Stimulated activated naive CD4-positive, alpha-beta T cell treated with Interleukin-2 at 50 U/mL for 16 hours (primary cell): ENCODE measurements around the gene RIMBP2.
"Not testable (repeated sequence)": the region's sequence is repeated elsewhere in the genome, so short reads cannot be mapped to it uniquely, and the experiment has no call there.

Experiments
- DNase-seq: peaks from one replicate; lab custom pipeline; 2025; lab: John Stamatoyannopoulos, UW

Gene RIMBP2

DNA sequence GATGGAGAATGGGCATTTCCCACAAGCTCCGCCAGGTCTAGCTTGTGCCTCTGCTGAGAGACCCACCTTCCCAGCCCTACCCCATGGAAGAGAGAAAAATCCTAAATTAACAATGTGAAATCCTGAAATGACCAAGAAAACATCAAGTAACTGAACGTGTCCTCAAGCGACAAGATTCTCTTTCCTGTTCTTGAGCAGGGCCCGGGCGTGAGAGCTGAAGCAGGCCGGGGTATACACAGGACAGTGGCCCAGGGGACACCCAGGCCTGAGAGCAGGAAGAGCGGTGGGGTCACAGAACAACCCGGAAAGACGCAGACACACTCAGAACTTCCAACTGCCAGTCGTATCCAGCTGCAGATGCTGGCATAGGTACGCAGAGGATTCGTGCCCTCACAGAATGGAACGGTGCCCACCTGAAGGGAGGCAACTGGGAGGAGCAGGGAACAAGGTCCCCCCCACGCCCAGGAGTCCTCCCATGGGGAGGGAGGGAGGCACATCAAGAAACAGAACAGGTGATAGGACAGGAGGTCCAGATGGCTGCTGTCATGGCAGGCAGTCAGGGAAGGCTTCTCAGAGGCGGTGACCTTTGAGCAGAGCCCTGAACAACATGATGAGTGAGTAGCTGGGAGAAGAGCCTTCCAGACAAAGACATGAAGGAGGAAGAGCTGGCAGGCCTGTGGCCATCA lies 9.1 kb downstream of the RIMBP2 start:
- DNase-seq: no peak

DNA sequence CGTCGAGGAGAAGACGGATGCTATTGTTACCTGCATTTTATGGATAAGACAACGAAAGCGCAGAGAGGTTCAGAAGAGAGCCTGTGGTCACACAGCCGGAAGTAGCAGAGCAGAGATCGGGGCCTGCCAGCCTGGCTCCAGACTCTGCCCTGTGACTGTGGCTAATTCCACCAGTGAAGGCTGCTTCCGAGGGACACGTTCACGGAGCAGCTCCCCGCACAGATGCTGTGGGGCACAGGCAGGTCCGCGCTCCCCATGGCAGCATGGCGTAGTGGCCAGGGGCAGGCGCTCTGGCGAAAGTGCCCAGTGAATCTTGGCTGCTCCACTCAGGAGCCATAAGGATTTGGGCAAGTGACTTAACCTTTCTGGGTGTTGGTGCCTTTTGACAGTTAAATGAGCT lies 9.8 kb downstream of the RIMBP2 start:
- DNase-seq: no peak

DNA sequence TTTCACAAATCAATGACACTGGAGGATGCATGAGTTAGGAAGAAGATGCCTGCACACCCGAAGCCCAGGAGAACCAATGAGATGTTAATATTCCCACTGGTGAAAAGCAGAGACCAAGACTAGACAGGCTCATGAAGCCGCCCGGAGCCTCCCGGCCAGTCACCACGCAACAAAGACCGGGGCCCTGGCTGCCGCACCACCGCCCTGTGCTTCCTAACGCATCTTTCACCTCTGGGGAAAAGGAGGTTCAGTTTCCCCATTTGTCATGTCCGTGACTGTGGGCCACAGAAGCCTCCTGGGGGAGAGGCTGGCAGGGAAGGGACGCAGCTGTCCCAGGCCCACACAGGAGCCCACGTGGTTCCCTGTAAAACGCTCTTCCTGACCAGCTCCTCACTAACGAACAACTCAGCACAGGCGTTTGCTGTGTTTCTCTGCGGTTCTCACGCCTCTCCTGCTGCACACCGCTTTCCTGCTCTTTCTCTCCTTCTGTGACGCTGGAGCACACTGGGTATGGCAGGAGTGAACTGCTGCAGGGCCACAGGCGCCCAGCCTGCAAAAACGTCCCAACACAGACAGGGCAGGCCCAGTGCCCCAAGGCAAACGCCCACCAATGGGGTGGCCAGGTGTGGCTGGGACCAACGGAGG lies 10.8 kb downstream of the RIMBP2 start:
- no peak for DNase-seq

DNA sequence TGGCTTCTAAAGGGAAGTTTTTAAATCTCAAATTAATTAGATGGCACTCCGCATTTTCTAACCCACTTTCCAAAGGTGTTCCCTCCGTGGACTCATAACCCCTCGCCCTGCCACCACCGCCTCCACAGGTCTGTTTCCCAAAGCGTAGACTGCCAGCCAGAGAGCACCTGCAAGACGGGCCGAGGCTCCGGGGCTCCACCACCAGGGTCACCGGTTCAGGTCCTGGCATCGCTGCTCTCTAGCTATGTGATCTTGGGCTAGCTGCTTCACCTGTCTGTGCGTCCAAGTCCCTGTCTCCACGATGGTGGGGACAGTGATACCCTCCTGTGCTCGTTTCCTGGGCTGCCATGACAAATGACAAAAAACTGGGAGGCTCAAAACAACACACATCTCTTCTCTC lies 11.5 kb downstream of the RIMBP2 start:
- DNase-seq: no peak

DNA sequence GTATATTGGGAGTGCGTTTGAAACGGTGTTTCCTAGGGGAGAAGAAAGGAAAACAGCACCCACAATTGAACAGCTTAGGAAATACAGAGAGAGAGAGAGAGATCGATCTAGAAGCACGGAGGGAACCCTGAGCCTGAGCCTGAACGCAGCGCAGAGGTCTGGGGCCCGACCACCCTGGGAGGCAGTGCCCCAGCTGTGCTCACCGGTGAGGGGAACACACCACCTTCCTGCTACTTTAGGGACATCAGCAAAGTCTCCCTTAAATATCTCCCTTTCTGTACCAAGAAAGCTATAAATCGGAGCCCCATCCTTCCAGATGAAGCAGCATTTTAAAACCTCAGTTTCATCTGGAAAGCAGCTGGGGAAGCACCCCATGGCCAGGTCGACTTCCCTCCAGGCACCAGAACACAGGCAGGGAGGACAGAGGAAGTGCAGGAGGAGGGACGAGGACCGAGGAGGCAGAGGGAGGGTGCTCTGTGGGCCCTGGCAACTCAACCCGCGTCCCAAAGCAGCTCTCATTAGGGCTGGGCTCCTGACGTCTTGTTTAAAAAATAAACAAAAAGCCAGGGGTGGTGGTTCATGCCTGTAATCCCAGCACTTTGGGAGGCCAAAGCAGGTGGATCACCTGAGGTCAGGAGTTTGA lies 12.2 kb downstream of the RIMBP2 start:
- DNase-seq: no peak

DNA sequence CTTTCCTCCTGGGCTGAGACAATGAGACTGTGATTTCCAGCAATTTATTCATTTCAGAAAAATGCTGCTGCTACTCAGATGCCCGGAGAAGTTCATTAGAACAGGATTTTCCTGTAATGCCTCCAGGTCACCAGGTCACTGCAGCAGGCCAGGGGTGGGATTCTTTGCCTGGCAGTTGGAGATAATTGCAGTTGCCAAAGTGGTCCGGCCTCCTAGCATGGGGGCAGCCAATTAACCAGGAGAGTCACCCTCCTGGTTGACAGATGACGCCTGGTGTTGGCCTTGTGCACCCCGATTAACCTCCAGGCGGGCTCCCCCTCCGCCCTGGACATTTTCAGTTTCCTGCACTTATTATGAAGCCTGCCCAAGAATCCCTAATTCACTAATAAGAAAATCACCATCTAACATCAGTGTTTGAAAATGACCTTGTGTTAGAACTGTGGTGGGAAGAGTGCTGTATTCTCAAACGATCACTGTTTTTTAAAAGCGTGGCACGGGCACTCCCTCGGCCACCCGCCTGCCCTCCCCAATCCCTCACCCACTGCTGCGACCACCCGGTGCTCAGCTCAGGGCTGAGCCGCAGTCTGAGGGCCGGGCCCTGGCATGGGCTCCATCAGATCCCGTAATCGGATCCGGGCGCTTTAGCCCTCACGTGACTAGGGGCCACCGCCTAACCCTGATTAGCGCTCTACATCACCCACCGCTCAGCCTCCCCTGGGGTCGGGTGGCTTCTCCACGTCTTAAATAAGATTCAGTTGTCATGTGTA lies 12.9 kb downstream of the RIMBP2 start:
- no peak for DNase-seq

DNA sequence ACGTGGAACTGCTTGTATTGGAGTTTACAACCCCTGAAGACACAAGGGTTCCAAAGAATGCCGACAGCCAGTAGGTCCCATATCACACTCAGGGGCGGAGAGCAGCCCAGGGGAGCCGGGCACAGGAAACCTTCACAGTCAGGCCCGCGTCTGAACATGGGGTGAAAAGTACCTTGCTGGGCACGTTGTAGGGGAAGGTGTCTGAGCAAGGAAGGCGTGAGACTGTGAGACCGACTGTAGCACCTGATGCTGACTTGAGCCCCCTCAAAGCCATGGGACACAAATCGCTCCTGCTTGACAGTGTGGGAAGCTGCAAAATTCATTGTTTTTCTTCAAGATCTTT lies 14.7 kb downstream of the RIMBP2 start:
- DNase-seq: no peak

DNA sequence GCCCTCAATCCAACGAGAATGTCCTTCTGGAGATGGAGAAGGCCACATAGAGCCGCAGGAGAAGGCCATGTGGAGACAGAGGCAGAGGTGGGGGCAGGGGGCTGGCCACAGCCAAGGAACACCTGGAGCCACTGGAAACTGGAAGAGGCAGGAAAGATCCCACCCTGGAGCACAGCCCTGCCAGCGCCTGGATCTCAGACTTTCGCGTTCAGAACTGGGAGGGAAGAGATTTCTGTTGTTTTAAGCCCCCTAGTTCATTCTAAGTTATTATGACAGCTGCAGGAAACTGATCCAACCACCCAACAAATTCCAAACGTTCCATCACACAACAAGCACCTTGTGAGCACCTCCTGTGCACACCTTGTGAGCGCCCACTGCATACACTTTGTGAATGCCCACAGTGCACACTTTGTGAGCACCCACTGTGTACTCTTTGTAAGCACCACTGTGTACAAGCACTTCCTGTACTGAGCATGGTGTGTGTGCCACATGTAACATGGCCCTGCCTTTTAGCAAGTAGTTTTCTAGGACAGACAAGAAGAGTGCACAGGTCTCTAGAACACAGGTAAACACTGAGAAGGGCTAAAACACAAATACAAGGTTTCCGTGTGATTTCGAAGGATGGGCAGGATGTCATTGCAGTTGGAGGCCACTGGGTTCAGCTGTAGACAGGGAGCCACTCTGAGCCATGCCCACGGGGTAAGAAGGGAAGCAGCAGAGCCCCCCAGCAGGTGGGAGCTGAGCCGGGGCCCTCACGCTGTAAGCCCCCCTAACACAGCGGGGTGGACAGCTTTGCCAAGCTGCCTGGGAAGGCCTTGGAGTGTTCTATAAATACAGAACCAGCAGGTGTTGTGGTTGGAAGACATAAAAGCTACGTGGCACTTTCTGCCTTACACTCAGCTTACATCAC lies 15.4 kb downstream of the RIMBP2 start:
- DNase-seq: no peak

DNA sequence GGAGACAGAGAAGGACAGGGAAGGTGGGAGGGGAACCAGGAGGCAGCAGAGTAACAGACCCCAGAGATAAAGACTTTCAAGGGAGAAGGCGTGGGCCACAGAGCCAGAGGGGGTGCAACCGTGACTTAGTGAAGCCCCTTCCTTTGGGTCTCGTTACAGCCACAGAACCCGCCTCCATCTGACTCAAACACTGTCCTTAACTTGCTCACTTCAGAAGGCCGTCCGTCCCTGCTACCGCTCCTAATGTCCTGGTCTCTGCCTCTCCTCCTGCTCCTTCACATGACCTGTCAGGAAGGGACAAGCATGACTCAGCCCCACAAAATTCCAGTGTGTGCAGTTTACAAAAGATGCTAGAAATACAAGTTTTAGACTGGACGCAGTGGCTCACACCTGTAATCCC lies 18.0 kb downstream of the RIMBP2 start:
- DNase-seq: no peak

DNA sequence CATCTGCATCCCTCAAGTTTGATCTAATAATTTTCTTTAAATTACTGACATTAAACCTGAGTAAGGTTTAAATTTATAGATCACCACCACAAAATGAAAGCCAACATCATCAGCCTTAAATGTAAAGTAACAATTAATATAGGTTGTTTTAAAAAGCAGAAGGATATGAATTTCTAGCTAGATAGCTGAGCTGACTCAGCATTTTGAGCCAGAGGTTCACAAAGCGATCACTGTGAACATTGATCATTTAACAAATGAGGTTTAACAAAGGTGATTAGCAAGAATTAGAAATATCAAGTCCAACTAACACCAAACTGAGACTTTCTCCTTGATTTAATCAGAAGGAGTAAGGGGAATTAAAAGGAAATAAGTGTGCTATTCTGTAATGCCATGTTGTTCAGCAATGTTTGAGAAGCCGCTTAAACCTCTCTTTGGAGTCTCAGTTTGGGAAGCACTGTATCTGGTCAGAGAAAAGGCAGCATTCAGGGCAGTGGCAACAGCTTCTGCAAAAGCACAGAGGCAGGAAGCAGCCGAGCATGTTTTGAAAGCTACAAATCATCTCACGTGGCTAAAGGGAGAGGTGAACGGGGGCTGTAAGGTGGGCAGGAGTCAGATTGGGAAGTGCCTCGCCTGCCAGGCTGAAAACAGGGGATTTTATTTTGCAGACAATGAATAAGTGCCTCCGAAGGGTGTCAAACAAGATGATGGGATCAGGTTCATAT lies 19.6 kb downstream of the RIMBP2 start:
- no peak for DNase-seq

DNA sequence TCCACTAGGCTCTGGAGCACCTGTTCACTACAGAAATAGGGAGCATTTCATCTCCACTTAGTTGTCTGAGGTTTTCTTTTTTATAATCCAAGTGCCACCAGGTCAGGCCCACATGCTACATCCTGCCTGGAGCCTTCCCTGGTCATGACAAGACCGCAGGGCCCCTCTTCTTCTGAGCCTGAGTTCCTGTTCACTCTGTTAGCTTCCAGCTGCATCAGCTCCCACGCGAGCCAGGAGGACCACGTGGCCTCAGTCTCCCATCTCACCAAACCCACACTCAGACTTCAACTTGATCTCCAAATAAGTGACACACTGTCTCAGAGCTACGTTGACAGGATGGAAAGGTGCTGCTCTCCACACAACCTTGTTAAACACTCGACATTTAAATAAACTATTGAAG lies 21.0 kb downstream of the RIMBP2 start:
- no peak for DNase-seq

DNA sequence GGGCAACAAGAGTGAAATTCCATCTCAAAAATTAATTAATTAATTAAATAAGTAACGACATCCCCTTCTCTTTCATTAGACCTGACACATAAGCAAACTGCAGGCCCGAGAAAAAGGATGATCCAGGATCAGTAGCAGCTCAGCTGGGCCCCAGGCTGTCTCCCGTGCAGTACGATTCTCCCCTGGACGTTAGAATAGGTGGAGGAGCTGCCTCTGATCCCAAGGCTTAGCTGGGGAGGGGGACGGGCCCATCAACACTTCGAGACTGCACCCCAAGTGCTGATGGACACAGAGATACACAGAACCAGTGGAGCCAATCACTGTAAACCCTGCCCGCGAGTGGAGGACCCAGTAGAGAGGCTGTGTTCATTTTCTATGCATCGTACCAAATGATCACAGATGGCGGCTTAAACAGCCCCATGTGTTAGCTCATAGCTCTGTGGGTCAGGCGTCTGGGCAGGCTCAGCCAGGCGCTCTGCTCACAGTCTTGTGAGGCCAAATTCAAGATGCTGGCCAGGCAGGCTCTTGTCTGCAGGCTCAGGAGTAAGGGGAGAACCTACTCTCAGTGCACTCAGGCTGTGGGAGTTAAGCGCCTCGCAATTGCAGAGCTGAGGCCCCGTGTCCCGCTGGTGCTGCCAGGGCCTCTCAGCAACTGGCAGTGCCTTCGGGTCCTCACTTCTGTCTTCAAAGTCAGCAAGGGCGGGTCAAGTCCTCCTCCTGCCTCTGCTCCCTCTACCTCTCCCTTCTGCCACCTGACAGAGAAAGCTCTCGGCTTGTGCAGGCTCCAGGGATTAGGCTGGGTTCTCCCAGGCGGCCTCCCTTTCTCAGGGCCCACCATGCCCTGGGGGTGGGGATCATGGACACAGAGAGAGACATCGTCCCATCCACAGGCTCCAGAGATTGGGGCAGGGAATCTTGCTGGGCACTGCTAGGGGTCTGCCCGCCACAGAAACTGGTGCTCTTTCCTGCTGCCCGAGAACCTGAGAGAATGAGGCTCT lies 26.4 kb downstream of the RIMBP2 start:
- no peak for DNase-seq

DNA sequence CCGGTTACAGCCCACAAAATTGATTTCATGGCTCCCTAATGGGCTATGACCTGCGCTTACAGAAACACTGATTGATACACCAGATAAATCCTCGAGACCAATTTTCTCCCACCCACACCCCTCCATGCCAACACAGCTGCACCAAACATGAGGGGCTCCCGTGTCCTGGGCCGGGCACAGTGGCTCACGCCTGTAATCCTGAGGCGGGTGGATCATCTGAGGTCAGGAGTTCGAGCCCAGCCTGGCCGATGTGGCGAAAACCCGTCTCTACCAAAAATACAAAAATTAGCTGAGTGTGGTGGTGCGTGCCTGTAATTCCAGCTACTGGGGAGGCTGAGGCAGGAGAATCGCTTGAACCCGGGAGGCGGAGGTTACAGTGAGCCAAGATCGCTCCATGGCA lies 27.1 kb downstream of the RIMBP2 start:
- not testable (repeated sequence) for DNase-seq

DNA sequence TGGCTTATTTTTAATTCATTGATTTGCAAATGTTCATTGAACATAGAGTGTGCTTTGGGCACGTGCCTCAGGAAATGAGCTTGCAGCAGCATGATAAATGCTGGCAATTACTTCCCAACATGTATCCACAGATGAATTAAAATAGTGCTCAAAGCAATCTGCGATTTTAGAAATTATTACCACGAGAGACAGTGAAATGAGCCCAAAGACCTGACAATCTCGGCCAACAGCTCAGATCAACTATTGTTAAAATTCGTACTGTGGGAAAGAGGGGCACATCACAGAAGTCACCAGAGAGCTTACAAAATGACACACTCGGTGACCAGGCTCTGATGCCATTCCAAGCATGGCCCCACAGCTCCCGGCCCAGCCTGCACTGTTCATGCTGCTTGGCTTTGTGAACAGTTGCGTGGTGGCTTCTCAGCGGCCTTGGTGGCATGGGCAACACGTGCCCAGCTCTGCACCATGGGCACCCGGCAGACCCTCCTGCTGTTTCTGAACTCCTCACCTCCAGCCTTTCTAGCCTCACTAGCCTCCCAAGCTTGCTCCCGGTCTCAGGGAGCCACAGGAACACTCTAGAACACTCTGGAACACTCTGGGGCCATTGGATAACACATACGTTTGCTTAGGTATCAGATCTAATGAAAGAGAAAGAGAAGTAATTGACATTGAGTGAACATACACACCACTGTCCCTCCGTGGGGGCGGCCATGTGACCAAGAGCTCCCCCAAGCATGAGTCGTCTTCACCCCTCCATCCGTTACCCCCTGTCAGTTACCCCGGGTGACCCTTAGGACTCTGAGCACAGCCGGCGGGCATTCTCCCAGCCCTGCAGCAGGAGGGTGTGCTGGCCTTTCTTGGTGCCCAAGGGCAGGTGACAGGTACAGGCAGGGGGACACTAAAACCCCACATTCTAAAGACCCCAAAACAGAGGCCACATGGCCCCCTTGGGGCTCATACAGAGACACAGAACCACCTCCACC lies 28.0 kb downstream of the RIMBP2 start:
- no peak for DNase-seq

DNA sequence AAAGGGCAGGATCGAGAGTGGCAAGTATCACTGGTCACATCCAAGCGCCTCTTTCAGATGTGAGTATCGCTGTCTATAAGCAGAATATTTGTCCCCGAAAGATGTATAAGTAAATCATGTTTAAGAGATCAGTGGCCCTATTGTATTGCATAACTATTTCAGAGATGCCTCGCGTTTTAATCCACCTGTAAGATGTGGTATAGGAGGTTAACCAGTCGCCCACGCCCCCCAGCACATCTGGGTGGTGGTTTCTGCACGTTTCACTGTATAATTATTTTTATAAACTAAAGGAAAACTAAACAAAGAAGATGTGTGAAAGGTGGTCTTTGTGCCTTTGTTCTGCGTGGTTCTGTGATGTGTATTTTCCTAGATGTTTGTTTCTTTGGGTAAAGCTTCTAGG lies 28.9 kb downstream of the RIMBP2 start:
- DNase-seq: no peak

DNA sequence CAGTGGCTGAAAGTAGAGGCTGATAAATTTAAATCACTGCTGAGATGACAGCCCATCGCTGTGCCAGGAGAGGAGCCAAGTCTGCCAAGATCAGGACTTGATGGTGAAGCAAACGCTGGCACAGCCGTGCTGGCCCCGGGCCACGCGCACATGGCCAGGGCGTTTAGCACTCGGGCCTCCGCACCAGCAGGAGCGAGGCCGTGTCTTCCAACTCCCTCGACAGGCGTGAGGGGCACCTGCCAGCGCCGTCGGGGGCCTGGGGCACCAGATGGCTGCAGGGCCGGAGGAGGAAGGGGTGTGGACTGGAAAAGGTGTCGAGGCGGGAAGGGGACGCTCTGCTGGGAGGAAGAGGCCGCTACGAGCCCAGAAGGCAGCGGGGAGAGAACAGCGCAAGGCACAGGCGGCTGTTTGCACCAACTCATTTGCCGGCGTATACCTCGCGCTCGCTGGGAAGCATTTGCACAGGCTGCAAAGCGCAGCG lies 29.5 kb downstream of the RIMBP2 start:
- DNase-seq: no peak

DNA sequence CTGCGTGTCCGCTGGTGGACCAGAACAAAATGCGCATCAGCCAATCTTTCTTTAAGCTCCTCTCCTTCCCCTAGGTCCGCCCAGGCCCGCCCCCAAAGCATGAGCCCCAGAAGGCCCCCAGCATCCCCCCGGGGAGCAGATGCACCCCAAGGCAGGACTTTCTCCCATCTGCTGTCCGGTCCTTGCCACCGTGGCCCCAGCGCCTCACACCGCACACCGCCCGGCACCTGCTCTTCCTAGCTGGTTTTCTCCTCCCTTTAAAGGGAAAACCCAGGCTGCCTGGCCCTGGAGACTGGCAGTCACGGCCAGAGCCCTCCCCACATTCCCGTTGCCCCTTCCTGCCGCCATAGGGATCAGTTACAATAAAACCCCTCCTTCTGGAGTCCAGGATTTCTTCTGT lies 30.2 kb downstream of the RIMBP2 start:
- no peak for DNase-seq

DNA sequence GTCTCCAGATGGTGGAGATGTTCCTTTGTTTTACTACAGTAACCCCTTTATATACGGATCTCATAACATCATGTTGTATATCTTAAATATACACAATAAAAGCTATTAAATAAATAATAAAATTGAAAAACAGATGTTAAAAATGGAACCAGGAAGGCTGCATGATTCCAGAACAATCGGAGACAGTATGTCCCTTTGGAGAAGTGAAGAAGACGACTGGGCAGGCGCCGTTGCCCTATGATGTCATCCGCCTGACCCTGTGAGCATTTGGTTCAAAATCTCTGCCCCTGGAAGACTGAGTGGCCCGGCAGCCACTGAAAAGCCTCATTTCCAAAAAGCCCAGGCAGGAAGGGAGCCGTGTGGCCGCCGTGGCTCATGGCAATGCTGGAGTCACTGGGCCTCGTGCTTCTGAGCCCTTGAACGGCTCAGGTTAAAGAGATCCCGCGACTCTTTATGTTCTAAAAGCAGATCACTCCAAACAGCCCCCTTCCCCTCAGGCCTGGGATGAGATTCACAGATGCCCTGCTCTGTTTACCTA lies 30.8 kb downstream of the RIMBP2 start:
- DNase-seq: no peak
